GM21528 (cell line): ENCODE measurements around the gene BCLAF1.
A peak's percentile ranks its signal among the peaks of the same experiment; 100 is the strongest.
"Not testable (repeated sequence)": the region's sequence is repeated elsewhere in the genome, so short reads cannot be mapped to it uniquely, and the experiment has no call there.

Experiments
- ATAC-seq: cut with Tn5 transposase; IDR thresholded peaks from one replicate; pipeline ENCODE4 v1.9.1; 2021; ENCODE audit warnings: mild to moderate bottlenecking, moderate library complexity; ENCODE audit not compliant: unreplicated experiment, low FRiP score

Gene BCLAF1

DNA sequence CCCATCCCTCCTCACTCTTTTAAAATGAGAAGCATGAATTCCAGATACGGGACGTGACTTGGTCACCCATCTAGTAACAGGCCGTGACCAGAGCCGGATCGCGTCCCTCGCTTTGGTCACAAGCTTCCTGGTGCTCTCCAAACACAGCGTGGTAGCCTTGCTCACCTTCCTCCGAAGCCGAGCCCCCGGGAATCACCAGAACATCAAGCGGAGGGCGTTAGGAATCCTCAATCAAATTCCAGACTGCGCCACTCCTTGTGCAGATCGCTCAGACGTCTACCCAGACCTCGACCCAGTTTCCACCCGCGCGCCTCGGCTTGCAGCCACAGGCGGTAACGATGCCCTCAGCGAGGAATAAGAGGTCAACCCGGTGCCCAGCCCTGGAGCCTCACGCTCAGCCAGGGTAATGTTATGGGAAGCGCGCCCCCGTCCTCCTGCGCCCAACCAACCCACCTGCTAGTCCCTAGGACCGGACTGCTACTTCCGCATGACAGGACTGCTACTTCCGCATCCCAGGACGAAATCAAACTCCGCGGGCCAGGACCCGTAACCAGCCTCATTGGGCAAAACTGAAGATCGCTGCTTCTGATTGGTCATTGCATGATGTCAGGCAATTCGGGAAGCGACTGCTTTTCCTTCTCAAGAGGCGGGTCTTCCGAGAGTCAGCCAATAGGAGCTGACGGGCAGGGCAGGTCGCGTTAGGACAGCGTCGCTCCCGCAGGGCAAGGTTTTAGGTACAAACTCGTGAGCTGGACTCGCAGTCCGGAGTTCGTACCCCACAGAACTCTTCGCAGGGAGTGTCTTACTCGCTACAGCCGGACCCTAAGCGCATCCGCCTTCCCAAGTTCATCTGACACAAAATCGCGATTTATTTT, 39.6 kb downstream of the BCLAF1 start, which contains the start of gene MTFR2:
Gene MTFR2, minus strand, starts transcription at position 501 of the 875 bp plus-strand sequence. CDS start 1,212 bp downstream, outside the sequence.
- peak; percentile 97 for ATAC-seq

DNA sequence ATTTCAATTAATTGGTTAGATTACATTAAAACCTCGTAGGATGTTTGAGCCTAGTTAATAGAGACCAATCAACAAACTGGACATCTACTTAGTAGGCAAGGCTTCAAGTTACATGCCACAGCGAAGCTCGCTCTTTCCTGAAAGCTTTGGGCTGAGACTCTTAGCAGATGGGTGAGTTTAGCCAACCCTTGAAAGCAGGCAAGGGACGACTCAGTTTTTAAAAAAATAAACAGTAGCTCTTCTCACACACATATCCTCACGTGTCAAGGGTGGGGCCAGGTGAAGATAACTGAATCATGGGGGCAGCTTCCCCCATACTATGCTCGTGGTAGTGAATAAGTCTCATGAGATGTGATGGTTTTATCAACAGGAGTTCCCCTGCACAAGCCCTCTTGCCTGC, 40.3 kb downstream of the BCLAF1 start:
- ATAC-seq, result no peak

DNA sequence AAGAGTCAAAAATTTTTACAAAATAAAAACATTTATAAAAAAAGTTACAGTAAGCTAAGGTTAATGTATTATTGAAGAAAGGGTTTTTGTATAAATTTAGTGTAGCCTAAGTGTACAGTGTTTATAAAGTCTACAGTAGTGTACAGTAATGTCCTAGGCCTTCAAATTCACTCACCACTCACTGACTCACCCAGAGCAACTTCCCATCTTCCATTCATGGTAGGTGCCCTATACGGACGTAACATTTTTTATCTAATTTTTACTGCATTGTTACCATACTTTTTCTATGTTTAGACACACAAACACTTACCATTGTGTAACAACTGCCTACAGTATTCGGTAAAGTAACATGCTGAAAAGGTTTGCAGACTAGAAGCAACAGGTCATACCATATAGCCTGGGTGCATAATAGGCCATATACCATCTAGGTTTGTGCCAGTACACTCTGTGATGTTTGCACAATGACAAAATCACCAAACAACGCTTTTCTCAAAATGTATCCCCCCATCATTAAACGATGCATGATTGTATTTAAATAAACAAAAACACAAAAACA, 45.5 kb downstream of the BCLAF1 start:
- ATAC-seq, result no peak

DNA sequence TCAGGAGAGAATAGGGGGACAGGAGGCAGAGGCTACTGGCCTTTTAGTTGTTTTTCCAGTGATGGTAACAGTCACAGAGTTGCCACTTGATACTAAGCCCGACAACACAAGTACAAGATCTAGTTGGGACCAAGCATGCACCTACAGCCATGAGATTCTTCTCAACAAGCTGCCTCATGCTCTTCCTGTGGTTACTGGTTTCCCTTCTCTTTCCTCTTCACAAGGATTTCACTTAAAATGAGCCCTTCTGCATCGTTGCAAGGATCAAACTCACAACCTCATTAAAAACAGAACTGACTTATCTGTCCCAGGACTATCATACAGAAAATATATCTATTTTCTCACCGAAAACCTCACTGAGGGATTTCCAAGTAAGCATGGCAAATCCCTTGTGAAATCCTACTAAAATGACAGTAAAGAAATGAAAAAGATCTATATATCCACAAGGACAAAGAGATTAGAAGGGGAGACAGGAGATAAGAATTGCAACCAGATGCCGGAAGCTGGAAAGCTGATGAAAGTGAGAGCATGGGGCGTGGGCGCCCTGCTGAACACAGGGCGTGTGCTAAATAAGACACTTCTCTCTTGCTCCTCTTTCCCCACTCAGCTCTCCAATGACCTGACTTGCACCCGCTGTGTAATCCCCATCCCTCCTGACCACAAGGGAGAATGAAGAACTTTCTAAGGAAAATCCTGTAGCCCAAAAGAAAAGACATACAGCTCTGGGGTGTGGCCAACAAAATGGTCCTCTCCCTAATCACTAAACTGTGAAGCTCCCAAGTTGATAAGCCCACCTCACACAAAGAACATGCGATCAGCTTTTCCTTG, 53.0 kb downstream of the BCLAF1 start:
- ATAC-seq, result no peak

DNA sequence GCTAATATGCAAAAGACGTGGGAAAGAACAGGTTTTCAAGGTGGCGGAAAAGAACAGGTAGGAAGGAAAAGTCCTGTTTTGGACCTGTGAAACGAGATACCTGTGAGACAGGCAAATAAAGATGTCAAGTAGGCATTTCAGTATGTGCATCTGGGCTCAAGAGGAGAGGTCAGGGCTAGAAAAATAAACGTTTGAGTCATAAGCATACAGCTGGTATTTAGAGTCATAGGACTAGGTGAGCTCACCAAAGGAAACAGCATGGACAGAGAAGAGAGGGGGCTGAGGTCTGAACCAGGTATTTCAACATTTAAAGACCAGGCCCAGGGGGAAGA, 54.4 kb downstream of the BCLAF1 start:
- ATAC-seq, result no peak

DNA sequence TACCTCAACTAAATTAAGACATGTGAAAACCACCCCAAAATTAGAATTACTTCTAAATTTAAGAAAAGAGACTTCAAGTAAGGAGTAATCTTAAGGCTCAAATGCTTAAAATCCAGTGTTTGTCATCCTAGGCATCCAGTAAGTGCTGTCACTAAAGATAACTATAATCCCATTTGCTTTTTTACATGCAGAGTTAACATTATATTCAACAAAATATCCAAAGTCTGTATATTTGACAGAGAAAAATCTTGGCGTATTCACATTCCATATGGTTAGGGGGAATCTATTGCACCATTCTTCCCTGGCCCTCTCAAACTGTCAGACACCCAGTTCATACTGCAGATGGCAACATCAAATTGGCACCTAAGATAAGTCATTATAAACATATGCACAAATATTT, 56.9 kb downstream of the BCLAF1 start:
- ATAC-seq, result no peak

DNA sequence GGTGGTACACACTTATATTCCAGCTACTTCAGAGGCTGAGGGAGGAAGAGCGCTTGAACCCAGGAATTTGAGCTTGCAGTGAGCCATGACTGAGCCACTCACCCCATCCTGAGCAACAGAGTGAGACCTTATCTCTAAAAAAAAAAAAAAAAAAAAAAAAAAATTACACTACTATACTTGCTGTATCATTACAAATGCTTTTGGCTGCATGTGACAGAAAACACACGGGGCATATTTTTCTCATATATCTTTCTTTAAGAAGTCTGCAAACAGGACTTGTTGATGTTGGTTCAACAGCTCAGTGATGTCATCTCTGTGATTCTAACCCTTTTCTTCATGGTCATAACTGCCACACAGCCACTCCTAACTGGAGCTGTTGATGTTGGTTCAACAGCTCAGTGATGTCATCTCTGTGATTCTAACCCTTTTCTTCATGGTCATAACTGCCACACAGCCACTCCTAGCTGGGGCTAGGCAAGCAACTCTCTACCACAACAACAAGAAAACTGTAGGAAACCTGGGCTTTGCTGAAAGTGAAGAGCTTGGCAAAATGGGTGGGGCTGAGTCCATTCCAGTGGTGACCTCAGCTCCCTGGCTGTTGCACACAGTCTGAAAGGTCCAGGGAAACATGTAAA, 59.3 kb downstream of the BCLAF1 start:
- no peak for ATAC-seq

DNA sequence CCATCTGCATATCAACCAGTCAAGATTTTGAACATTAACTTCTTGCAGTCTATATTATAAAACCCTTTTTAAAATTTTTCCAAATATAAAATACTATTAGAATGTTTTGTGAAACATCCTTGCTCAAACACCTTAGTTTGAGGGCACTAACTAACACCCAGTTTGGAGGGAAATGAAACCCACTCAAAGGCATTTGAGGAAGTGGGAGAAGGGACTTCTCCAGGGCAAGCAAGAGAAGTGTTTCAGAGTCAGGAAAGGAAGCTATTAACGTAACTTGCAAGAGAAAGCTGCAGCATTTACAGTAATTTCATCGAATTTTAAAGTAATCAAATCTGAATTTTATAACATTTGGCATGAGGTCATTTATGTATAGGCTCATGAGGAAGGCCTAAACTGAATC, 60.8 kb downstream of the BCLAF1 start:
- no peak for ATAC-seq

DNA sequence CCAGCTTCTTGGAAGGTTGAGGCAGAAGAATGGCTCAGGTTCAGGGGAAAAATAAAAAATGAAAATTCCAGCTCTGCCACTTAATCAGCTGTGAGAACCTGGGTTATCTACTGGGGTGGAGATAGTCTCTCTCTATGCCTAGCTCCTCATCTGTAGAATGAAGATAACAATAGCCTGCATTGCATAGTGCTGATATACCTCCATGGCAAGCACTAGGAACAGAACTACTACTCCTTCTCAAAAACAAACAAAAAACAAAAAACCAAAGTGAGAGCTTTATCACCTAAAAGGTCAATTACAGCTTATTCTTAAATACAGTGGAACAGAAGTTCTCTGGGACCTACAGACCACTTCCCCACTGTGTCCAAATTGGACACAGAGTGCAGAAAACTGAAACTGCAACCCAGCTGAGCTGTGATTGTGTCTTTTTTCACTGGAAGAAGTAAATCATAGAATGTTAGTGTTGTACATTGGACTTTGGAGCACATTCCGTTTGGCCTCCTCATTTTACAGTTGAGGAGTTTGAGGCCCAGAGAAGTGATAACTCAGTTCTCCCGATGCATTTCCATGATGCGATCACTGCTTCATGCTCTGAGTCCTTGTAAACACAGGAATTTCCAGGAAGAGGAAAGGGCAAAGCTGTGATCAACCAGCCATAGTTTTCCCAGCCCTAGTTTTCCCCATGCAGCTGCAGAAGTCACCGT, 62.8 kb downstream of the BCLAF1 start:
- ATAC-seq, result peak; percentile 37

DNA sequence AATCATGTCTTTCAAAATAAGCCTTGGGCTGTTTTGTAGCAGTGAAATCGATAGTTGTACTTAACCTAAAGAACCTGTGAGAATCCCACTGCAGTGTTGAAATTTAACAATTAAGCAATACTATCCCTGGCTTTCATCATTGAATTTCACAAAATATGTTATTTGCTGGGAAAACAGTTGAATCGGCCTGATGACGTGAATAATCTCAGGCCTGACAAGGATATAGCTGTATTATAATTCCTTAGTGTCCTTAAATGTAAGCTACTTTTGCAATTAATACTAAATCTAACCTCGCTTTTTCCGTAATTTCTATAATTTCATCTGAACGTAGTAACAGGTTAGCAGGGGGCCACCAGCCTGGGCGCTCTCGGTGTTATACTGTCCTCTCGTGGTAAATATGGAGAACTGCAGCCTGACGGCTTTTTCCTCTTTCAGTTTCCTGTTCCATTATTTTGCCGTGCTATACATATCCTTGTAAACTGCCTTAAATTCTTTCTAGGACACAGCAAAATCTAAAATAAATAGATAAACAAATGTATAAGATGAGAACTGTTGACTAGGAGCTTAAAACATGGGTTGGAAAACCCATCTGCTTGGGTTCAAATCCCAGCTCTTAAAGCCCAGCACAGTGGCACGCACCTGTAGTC, 63.5 kb downstream of the BCLAF1 start:
- ATAC-seq, result peak; percentile 80

DNA sequence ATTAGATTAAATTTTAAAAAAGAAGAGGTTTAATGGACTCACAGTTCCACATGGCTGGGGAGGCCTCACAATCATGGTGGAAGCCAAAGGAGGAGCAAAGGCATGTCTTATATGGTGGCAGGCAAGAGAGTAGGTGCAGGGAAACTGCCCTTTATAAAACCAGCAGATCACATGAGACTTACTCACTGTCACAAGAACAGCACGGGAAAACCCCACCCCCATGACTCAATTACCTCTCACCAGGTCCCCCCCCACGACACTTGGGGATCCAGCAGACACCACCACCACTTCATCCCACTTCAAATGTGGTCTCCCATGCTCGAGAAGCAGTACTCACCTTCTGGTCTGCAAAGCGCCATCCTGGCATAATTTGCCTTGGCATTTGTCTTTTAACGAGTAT, 64.2 kb downstream of the BCLAF1 start:
- no peak for ATAC-seq

DNA sequence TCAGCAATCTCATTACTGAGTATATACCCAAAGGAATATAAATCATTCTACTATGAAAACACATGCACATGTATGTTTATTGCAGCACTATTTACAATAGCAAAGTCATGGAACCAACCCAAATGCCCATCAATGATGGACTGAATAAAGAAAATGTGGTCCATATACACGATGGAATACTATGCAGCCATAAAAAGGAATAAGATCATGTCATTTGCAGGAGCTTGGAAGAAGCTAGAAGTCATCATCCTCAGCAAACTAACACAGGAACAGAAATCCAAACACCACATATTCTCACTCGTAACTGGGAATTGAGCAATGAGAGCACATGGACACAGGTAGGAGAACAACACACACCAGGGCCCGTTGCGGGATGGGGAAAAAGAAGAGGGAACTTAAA, 64.7 kb downstream of the BCLAF1 start:
- ATAC-seq, result not testable (repeated sequence)

DNA sequence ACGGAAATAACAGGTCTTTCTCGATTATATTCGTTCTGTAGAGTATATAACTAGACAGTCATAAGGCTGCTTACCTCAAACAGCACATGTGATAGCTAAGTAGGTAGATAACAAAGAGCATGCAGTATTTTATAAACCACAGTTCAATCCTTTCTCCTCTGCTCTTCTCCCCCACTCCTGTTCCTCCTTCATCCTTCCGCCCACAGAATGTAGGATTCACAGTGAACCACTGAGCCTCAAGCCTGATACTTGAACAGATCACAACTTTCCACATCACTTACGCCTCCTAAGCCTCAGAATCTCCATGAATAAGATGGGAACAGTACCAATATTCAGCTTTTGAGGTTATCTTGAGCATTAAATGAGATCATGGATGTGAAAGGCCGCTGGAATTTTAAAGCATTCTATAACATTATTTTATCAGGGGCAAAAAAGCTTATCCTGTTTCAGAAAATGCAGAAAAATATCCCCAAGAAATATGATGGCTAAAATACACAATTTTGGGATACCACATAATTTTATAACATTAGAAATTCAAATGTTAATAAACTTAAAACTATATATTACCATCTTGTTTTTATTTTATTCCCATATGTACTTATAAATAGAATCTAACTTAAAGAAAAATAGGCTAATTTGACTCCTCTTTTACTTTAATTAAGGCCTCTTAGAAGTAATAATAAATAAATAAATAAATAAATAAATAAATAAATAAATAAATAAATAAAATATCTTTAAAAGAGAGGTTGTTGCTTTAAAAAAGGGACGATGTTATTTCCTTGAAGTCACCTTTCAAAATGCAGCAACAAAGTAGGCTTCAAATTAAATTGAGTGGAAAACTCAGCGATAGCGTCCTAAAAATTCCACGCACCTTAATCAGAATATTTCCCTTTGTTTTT, 72.9 kb downstream of the BCLAF1 start:
- no peak for ATAC-seq

DNA sequence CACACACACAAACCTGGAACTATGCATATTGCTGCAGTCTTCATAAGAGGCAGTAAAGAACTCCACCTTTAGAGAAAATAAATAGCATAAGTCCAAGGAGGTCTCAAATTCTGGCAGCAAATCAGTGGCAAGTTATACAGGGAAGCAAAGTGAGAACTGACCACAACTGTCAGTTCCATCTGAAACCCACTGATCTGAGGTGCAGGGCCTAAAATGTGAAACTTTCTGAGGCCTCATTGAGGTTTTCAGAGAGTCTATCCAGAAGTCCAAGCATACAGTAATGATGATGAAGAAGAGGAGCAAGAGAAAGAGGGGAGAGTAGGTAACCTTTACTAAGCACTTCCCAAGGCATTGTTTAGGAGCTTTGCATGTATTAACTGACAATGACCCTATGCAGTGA, 75.8 kb downstream of the BCLAF1 start:
- ATAC-seq, result no peak

DNA sequence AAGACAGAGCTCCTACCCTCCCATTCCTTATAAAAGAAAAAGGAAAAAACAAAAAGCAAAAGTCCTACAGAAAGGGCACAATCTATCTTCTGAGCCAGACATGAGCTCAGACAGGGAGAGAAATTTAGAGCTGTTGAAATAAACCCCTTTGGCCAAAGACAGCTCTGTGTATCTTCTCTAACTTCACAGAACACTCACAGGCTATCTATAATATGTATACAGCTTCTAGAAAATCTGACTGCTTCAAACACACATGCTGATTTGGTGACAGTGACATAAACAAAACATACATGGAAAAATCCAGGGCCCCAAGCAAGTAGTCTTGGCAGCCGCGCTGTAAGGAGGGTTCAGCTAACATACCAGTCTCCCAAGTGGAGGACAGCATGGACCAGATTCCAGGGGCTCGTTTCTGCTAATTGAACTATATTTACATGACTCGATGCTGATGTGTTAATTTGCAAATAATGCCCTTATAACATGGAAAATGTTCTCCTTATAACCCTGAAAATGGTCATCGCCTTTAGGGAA, 76.6 kb downstream of the BCLAF1 start:
- no peak for ATAC-seq

DNA sequence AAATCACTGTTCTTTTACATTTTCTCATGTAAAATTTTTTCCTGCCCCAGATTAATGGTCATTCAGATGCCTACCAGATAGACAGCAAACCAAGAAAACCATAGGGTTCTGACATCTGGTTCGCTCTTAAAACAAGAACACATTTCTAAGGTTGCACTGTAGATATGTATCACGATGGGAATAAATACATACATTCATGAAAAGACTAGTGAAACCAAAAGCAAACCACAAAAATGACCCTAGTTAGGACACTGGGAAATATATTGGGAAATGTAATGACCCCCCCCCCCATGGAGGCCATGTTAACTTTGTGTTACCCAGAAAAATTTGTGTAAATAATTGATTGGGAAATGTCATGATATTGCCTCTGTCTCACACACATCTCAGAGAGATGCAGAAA, 77.0 kb downstream of the BCLAF1 start:
- no peak for ATAC-seq

DNA sequence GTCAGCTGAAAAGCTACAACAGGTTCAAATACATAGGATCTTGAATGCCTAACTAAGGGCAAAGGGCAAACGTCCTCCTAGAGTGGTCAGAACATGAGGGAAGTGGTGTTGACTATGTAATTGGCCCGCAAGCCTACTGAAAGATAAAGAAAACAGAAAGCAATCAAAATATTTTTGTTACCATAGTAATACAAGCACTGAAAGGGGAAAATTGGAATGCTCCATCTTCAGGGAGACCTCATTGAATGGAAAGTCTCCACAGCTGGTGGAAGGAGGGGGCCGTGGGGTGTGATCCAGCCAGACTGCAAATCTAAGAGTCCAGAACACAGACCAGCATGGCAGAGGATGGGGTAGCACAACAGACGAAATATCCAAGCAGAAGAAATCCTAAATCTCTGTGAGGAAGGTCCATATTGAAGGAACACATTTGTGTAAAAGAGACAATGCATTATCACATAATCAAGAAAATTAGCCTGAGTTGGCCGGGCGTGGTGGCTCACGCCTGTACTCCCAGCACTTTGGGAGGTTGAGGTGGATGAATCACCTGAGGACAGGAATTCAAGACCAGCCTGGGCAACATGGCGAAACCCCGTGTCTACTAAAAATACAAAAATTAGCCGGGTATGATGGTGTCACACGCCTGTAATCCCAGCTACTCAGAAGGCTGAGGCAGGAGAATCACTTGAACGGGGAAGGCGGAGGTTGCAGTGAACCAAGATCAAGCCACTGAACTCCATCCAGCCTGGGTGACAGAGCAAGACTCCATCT, 79.1 kb downstream of the BCLAF1 start:
- no peak for ATAC-seq

DNA sequence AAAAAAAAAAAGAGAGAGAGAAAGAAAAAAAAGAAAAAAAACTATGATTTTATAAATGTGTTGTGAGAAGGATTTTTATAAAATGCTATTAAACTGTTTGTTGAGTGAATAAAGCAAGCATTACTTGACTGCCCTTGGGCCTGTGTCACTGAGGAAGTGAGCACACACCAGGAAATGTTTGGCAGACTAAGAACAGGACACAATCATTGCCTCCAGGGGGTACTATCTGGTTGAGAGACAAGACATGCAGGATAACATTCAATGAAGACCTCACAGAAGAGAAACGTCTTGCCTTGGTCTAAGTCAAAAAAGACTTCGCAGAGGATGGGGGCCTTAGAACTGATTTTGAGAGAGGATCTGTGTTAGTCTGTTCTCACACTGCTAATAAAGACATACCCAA, 80.2 kb downstream of the BCLAF1 start:
- no peak for ATAC-seq
